ENCODE measurements around the gene ARL14EP.

GRCh38 chr11:30333405-30333804 is 10.5 kb downstream of the ARL14EP start:
- TF ChIP-seq CTCF (IDR thresholded peaks at IDR 0.05) (no peak), POLR2A (IDR thresholded peaks at IDR 0.05) (no peak)
